ENCODE data around the gene IMMT.

Gene IMMT

DNA sequence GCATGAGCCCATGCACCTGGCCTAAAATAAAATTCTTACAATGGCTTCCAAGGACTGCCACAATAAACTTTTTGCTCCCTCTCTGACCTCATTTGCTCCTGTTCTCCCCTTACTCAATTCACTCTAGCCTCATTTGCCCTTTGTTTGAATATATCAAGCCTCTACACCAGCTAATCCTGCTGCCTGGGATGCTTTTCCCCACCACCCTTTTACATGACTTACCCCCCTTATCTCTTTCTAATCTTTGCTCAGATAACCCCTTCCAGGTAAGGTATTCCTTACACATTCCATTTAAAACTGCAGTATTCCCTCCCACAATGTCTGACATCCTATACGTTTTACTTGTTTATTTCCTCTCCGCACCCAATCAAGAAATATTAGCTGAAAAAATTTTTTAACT is 22.7 kb downstream of the IMMT start:
- TF ChIP-seq, protein P1, sequence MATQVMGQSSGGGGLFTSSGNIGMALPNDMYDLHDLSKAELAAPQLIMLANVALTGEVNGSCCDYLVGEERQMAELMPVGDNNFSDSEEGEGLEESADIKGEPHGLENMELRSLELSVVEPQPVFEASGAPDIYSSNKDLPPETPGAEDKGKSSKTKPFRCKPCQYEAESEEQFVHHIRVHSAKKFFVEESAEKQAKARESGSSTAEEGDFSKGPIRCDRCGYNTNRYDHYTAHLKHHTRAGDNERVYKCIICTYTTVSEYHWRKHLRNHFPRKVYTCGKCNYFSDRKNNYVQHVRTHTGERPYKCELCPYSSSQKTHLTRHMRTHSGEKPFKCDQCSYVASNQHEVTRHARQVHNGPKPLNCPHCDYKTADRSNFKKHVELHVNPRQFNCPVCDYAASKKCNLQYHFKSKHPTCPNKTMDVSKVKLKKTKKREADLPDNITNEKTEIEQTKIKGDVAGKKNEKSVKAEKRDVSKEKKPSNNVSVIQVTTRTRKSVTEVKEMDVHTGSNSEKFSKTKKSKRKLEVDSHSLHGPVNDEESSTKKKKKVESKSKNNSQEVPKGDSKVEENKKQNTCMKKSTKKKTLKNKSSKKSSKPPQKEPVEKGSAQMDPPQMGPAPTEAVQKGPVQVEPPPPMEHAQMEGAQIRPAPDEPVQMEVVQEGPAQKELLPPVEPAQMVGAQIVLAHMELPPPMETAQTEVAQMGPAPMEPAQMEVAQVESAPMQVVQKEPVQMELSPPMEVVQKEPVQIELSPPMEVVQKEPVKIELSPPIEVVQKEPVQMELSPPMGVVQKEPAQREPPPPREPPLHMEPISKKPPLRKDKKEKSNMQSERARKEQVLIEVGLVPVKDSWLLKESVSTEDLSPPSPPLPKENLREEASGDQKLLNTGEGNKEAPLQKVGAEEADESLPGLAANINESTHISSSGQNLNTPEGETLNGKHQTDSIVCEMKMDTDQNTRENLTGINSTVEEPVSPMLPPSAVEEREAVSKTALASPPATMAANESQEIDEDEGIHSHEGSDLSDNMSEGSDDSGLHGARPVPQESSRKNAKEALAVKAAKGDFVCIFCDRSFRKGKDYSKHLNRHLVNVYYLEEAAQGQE (IDR thresholded peaks at IDR 0.05; ENCODE audit: insufficient read depth in 1 of 2, low read depth in 2 of 2, low read length in 2 of 2) = no peak
- TF ChIP-seq TAF1 (IDR thresholded peaks at IDR 0.05; ENCODE audit: borderline replicate concordance, insufficient read depth, low read length) (no peak), SIN3A (IDR thresholded peaks at IDR 0.05; ENCODE audit: borderline replicate concordance, insufficient read depth, low read length) (no peak), POLR2AphosphoS5 (IDR thresholded peaks at IDR 0.05; ENCODE audit: low read depth, low read length) (no peak), FOXP2 (optimal IDR thresholded peaks at IDR 0.05; ENCODE audit: borderline replicate concordance, extremely low read depth, extremely low read length, insufficient read depth) (no peak)

DNA sequence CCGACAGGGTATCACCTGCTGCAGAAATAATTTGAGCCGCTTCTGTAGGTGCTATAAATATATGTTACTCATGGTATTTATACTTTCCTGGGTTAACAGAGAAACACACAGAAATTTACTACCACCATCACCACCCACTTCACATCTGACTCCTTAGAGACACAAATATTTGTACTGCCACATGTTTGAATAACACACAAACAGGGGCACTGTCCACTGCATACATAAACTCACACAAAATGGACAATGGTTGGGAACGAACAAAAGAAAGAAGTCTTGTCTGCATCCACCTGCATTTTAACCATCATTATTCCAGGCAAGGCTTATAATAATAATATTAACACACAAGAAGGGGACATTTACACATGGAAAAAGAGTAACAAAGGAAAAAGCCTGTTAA is 24.0 kb downstream of the IMMT start:
- TF ChIP-seq FOXP2 (optimal IDR thresholded peaks at IDR 0.05; ENCODE audit: borderline replicate concordance, extremely low read depth, extremely low read length, insufficient read depth) = no peak
- TF ChIP-seq SIN3A (IDR thresholded peaks at IDR 0.05; ENCODE audit: borderline replicate concordance, insufficient read depth, low read length) = no peak
- TF ChIP-seq POLR2AphosphoS5 (IDR thresholded peaks at IDR 0.05; ENCODE audit: low read depth, low read length) = no peak
- TF ChIP-seq, protein P1 (IDR thresholded peaks at IDR 0.05; ENCODE audit: insufficient read depth in 1 of 2, low read depth in 2 of 2, low read length in 2 of 2) = no peak
- no peak for TF ChIP-seq TAF1 (IDR thresholded peaks at IDR 0.05; ENCODE audit: borderline replicate concordance, insufficient read depth, low read length)

GRCh38 chr2:86170449-86170848 is 24.8 kb downstream of the IMMT start:
- TF ChIP-seq POLR2AphosphoS5 (IDR thresholded peaks at IDR 0.05; ENCODE audit: low read depth, low read length) = no peak
- no peak for TF ChIP-seq TAF1 (IDR thresholded peaks at IDR 0.05; ENCODE audit: borderline replicate concordance, insufficient read depth, low read length)
- TF ChIP-seq, protein P1 (IDR thresholded peaks at IDR 0.05; ENCODE audit: insufficient read depth in 1 of 2, low read depth in 2 of 2, low read length in 2 of 2) = no peak

DNA sequence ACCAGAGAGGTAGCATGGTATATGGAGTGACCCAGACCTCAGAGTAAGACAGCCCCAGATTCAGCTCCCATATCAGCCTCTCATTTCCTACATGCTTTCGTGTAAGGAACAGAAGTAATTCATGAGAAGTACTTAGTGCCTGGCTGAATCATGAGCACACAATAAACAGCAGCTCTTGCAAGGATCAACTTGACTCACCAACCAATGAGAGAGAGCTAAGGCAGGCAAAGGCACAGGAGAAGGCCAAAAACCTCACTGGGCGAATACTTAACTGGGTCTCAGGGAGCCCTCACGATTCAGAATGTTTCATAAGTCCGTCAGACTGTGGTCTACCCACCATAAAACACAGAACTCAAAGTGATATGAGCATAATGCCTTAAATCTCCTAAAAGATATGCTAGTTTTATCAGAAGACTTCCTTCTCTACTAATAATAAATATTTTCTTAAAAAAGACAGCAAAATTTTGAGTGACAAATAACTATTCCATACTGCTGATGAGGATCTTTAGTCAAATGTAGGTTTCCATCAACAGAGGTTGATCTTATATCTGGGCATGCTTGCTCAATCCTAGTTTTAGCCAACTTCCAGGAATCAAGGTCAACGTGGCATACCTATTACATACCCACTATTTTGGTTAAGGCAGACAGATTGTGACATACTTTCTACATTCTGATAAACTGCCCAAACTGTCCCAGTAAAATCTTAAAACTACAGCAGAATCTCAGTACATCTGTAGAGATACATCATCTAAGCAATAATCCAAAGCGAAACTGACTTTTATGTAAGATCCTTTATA is 34.9 kb downstream of the IMMT start:
- TF ChIP-seq SIN3A (IDR thresholded peaks at IDR 0.05; ENCODE audit: borderline replicate concordance, insufficient read depth, low read length) (no peak), POLR2AphosphoS5 (IDR thresholded peaks at IDR 0.05; ENCODE audit: low read depth, low read length) (no peak)
- TF ChIP-seq, protein P1 (IDR thresholded peaks at IDR 0.05; ENCODE audit: insufficient read depth in 1 of 2, low read depth in 2 of 2, low read length in 2 of 2) = no peak

DNA sequence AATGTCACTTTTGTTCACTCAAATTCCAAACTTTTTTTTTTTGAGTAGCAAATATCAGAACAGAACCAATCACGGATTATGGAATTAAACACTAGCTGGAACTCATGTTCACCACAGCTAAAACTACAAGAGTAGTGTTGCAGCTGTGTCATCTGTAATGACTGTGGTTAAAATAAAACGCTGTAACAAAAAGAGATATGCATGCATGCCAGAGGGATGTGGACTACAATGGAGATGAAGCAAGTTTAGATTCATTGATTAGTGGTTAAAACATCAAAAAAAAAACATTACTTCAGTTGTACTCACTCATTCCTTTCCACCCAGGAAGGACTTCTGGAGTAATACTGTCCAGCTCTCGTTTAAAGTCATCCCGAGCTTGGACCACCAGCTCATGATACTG is 37.0 kb downstream of the IMMT start:
- TF ChIP-seq SIN3A (IDR thresholded peaks at IDR 0.05; ENCODE audit: borderline replicate concordance, insufficient read depth, low read length) (no peak), FOXP2 (optimal IDR thresholded peaks at IDR 0.05; ENCODE audit: borderline replicate concordance, extremely low read depth, extremely low read length, insufficient read depth) (no peak), TAF1 (IDR thresholded peaks at IDR 0.05; ENCODE audit: borderline replicate concordance, insufficient read depth, low read length) (no peak), POLR2AphosphoS5 (IDR thresholded peaks at IDR 0.05; ENCODE audit: low read depth, low read length) (no peak)
- TF ChIP-seq, protein P1 (IDR thresholded peaks at IDR 0.05; ENCODE audit: insufficient read depth in 1 of 2, low read depth in 2 of 2, low read length in 2 of 2) = no peak
